CD4-positive, alpha-beta T cell treated with Interferon alpha-2 for 1 hour (primary cell): ENCODE data around the gene ZSCAN5B.

Source experiments
- DNase-seq, 2 donors: peaks; one replicate each; pipeline ENCODE4 v3.0.0-alpha.2; 2020 to 2022

Gene ZSCAN5B

DNA sequence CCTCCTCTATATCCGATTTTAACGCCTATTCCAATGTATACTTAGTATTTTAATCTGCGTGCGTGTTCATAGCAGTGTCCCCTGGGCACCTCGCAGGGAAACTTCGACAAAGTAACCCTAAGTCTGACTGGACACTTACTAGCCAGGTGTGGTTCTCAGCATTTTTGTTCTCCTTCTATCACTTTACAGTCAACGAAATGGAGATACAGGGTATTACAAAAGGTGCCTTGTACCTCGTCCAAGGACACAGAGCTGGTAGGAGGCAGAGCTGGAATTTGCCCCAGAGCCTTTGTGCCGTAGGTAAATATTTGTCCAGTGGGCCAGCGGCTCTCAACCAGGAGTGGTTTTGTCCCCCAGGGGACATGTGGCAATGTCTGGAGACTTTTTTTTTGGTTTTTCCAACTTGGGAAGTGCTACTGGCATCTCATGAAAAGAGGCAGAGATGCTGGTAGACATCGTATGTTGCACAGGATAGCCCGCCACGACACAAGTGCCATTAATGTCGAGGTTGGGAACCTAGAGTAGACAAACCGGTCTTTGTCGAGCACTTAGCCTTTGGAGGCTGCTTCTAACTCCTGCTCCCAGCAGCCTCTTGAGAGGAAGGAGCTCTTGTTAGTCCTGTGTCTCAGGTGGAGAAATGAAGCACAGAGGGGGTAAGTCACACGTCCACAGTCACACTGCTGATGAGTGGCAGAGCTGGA is 55.3 kb downstream of the ZSCAN5B start:
- DNase-seq, result no peak

- DNase-seq, result peak in 1 of 2 donors; percentile 44
Observed at GRCh38 chr19:56141417-56141993, 56.1 kb downstream of the ZSCAN5B start.

DNA sequence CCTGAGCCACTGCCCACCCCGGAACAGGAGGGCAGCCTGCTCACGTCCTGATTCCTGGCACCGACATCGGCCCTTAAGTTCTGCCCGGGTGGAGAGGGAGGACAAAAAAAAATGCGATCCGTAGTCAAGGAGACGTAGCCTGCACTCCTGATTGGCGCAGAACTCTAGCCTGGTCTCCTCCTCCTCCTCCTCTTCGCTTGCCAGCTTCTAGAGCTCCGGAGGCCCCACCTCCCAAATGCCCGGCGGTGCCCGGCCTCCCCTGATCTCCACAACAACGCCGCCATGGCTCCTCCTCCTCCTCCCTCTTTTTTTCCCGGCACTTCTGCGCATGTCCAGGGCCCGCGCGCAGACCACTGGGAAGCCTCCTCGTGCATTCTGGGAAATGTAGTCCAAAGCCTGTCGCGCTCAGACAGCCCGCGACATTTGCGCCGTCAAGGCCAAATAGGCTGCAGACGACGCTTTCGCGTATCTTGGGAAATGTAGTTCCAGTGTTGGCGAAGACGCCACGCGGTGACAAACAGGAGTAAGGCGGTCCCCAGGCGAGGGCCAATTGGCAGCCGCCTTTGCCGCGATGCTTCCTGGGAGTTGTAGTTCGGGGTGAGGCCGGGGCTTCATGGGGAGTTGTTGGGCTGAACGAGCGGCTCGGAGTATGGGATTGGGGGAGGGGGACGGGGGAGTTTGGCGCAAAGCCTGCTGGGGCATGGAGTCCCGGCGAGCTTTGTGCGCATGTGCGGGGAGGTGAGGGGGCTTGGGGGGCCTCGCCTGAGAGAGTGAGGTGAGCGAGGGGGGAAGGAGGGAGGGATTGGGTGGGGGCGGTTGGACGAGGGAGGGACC is 56.8 kb downstream of the ZSCAN5B start, which contains the start of gene ZNF444:
Gene ZNF444 (plus strand): TSS at position 705 of the 834 bp plus-strand sequence. CDS start 5,625 bp downstream, outside the sequence.
- peak; percentile 100 for DNase-seq

DNA sequence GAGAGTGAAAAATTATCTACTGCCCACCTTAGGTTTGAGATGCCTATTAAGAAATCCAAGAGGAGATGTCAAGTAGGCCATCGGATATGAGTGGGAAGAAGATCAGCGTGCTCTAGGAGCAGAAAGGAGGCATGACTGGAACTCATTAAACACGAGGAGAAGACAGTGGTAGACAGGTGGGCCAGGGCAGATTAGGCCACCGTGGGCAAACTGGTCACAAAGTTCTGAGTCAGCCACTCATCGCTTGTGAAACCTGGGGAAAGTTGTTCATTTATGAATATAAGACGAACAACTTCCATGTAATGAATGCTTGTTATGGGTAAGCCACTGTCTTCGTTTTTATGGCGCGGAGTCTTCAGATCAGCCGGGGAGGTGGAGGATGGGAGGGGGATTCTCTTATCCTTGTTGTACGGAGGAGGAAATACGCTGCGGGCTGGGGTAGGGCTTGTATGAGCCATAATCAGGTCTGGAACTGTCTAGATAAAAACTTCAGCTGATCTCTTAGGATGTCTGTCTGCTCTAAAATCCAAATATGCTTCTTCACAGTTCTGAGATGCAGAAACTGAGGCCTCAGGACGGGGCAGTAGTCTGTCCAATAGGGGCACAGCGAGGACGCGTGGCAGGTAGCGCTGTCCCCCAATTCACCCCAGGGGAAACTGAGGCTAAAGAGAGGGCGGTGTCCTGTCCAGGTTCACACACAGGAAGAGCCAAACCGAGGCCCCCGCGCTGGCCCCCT is 57.6 kb downstream of the ZSCAN5B start:
- no peak for DNase-seq
